Peyer's patch (tissue), 4 donors: Measurements from ENCODE around the gene SYT4.

Experiments used
- CTCF ChIP-seq, 6 experiments: fragments of 450-650 bp in 4 of 6; fragments of 200-600 bp in 2 of 6; sonication (generic) in 1 of 6; IDR thresholded peaks; one replicate each; pipeline ENCODE4 v1.5.1; 2017 to 2019; ENCODE audit warnings: antibody characterized with exemption in 6 of 6, mild to moderate bottlenecking in 3 of 6, moderate library complexity in 1 of 6
- POLR2A ChIP-seq, 2 donors: fragments of 450-650 bp; IDR thresholded peaks; one replicate each; pipeline ENCODE4 v1.5.1; 2017; ENCODE audit warnings: antibody characterized with exemption in 2 of 2, mild to moderate bottlenecking in 2 of 2, moderate library complexity in 2 of 2

- no peak for TF ChIP-seq CTCF (IDR thresholded peaks at IDR 0.05)
- TF ChIP-seq POLR2A (IDR thresholded peaks at IDR 0.05), result no peak
These were observed 42.4 kb downstream of the SYT4 start for GRCh38 chr18:43234889-43235288.
